ENCODE data around the gene FANK1. TPM values are rescaled to one million over a fixed set of nuclear protein-coding genes. Genes with fewer than 3 reads are reported as not detected.

The FANK1 gene
- total RNA-seq, 2 experiments from 2014 or later, result not detected

GRCh38 chr10:126006264-126006663 lies 109.9 kb downstream of the FANK1 start:
- Histone ChIP-seq H4K20me1 (ENCODE audit: insufficient read depth, low read length) (no peaks in the 10 kb centered on the region), H3K36me3 (ENCODE audit: insufficient read depth, low read length) (no peaks in the 10 kb centered on the region), H3K9me3 (ENCODE audit: low read length) (no peaks in the 10 kb centered on the region), H2AFZ (ENCODE audit: low read length) (no peak overlapping the region), H3K27ac (ENCODE audit: low read depth, low read length, poor library complexity, severe bottlenecking) (no peak overlapping the region), H3K4me1 (ENCODE audit: insufficient read depth, low read length, poor library complexity, severe bottlenecking) (no peaks in the 10 kb centered on the region), H3K79me2 (ENCODE audit: insufficient read depth, low read depth, low read length) (no peaks in the 10 kb centered on the region), H3K4me3 (ENCODE audit: low read depth, low read length, poor library complexity, severe bottlenecking) (no peak overlapping the region), H3K4me2 (ENCODE audit: low read length) (no peak overlapping the region), H3K9me2 (ENCODE audit: insufficient read depth, low read length) (no peaks in the 10 kb centered on the region)
- no TSS peak for BruUV-seq (replicated peaks)
- ChIA-PET POLR2A (no interaction called here), CTCF (ENCODE audit: unreplicated experiment) (no interaction called here)
- TF ChIP-seq, protein P1, sequence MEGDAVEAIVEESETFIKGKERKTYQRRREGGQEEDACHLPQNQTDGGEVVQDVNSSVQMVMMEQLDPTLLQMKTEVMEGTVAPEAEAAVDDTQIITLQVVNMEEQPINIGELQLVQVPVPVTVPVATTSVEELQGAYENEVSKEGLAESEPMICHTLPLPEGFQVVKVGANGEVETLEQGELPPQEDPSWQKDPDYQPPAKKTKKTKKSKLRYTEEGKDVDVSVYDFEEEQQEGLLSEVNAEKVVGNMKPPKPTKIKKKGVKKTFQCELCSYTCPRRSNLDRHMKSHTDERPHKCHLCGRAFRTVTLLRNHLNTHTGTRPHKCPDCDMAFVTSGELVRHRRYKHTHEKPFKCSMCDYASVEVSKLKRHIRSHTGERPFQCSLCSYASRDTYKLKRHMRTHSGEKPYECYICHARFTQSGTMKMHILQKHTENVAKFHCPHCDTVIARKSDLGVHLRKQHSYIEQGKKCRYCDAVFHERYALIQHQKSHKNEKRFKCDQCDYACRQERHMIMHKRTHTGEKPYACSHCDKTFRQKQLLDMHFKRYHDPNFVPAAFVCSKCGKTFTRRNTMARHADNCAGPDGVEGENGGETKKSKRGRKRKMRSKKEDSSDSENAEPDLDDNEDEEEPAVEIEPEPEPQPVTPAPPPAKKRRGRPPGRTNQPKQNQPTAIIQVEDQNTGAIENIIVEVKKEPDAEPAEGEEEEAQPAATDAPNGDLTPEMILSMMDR (conservative IDR thresholded peaks at IDR 0.05; ENCODE audit: low read length), result no peak
- no peak for TF ChIP-seq EZH2phosphoT487 (IDR thresholded peaks at IDR 0.05; ENCODE audit: borderline replicate concordance, low read depth, low read length)
- no peak for DNase-seq (ENCODE audit: low spot score)
- intact Hi-C loops (cut with micrococcal nuclease; ENCODE audit: unreplicated experiment), result no loop called here

DNA sequence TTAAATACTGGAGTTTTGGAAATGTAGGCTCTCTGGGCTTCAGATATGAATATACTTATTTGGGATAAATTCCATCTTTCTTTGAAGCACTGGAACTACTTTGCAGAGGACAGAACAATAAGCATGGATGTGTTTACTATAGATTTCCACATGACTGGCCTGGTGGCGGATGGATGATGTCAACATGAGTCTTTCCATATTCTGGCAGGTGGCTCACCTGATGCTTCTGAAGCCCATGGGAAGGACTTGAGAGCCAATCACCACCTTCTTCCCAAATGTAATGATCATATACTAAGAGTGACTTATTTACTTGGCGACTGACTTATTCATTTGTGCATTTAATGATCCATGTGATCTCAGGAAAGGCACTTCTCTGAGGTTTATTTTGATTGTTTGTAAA lies 110.5 kb downstream of the FANK1 start:
- no peak overlapping the region for H3K4me3 ChIP-seq (ENCODE audit: low read depth, low read length, poor library complexity, severe bottlenecking)
- TF ChIP-seq, protein P1 (conservative IDR thresholded peaks at IDR 0.05; ENCODE audit: low read length), result no peak
- no peak for TF ChIP-seq EZH2phosphoT487 (IDR thresholded peaks at IDR 0.05; ENCODE audit: borderline replicate concordance, low read depth, low read length)
- no peaks in the 10 kb centered on the region for H4K20me1 ChIP-seq (ENCODE audit: insufficient read depth, low read length)
- no peak overlapping the region for H2AFZ ChIP-seq (ENCODE audit: low read length)
- no peak for DNase-seq (ENCODE audit: low spot score)
- no peaks in the 10 kb centered on the region for H3K9me2 ChIP-seq (ENCODE audit: insufficient read depth, low read length)
- intact Hi-C loops (cut with micrococcal nuclease; ENCODE audit: unreplicated experiment), result no loop called here
- no peaks in the 10 kb centered on the region for H3K4me1 ChIP-seq (ENCODE audit: insufficient read depth, low read length, poor library complexity, severe bottlenecking)
- ChIA-PET CTCF (ENCODE audit: unreplicated experiment) (no interaction called here), POLR2A (no interaction called here)
- no peak overlapping the region for H3K27ac ChIP-seq (ENCODE audit: low read depth, low read length, poor library complexity, severe bottlenecking)
- H3K36me3 ChIP-seq (ENCODE audit: insufficient read depth, low read length), result no peaks in the 10 kb centered on the region
- no peaks in the 10 kb centered on the region for H3K79me2 ChIP-seq (ENCODE audit: insufficient read depth, low read depth, low read length)
- no peak overlapping the region for H3K4me2 ChIP-seq (ENCODE audit: low read length)
- no TSS peak for BruUV-seq (replicated peaks)
- no peaks in the 10 kb centered on the region for H3K9me3 ChIP-seq (ENCODE audit: low read length)

DNA sequence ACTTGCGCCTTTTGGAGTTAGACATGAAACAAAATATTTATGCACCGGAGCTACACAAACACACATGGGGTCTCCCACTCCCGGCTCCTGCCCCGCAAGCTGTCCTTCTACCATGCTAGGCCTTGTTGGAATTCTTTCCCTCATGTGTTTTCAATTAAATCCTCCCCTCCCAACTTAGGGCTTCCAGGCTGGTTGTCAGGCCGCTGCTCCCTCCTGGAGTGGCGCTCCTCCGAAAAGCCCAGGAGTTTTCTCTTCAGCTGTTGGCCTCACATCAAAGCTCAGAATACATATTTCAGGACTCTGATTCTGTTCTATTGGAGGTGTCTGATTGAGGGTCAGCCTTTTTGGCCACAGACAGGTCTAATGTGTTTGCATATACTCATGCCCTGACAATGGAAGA lies 113.3 kb downstream of the FANK1 start:
- H3K36me3 ChIP-seq (ENCODE audit: insufficient read depth, low read length), result no peaks in the 10 kb centered on the region
- no peak overlapping the region for H3K27ac ChIP-seq (ENCODE audit: low read depth, low read length, poor library complexity, severe bottlenecking)
- no TSS peak for BruUV-seq (replicated peaks)
- no peaks in the 10 kb centered on the region for H4K20me1 ChIP-seq (ENCODE audit: insufficient read depth, low read length)
- no peaks in the 10 kb centered on the region for H3K9me3 ChIP-seq (ENCODE audit: low read length)
- no peak overlapping the region for H3K4me3 ChIP-seq (ENCODE audit: low read depth, low read length, poor library complexity, severe bottlenecking)
- intact Hi-C loops (cut with micrococcal nuclease; ENCODE audit: unreplicated experiment), result no loop called here
- TF ChIP-seq EZH2phosphoT487 (IDR thresholded peaks at IDR 0.05; ENCODE audit: borderline replicate concordance, low read depth, low read length), result no peak
- TF ChIP-seq, protein P1 (conservative IDR thresholded peaks at IDR 0.05; ENCODE audit: low read length), result no peak
- no peaks in the 10 kb centered on the region for H3K79me2 ChIP-seq (ENCODE audit: insufficient read depth, low read depth, low read length)
- no peak for DNase-seq (ENCODE audit: low spot score)
- ChIA-PET CTCF (ENCODE audit: unreplicated experiment) (no interaction called here), POLR2A (interaction anchor here (0.6 kb wide), 1 partner anchor 22 kb away, joined by 3 read pairs; no protein-coding TSS in a partner anchor)
- no peak overlapping the region for H2AFZ ChIP-seq (ENCODE audit: low read length)
- H3K4me2 ChIP-seq (ENCODE audit: low read length), result no peak overlapping the region
- H3K4me1 ChIP-seq (ENCODE audit: insufficient read depth, low read length, poor library complexity, severe bottlenecking), result no peaks in the 10 kb centered on the region
- no peaks in the 10 kb centered on the region for H3K9me2 ChIP-seq (ENCODE audit: insufficient read depth, low read length)
